BJ (cell line): ENCODE results near the gene MRPL4. TPM values are rescaled to one million over a fixed set of nuclear protein-coding genes. Genes with fewer than 3 reads are reported as not detected.
"Not testable (repeated sequence)": the region's sequence is repeated elsewhere in the genome, so short reads cannot be mapped to it uniquely, and the experiment has no call there.

Experiments
- CTCF ChIA-PET: fragments of 350-600 bp; formaldehyde crosslinking; extraction: SDS; loops from one replicate; lab custom pipeline; 2021; ENCODE audit warnings: antibody characterized with exemption, inconsistent platforms; lab: Yijun Ruan, JAX
- POLR2A ChIA-PET: fragments of 300-600 bp; sonication (Branson Sonifier 250); formaldehyde crosslinking; extraction: SDS; loops from one replicate; lab custom pipeline; 2021; ENCODE audit warnings: antibody characterized with exemption; lab: Charles Lee
- DNase-seq: peaks from one replicate; pipeline ENCODE4 v3.0.0-alpha.2; 2011; ENCODE audit warnings: low read depth
- H3K27me3 ChIP-seq: 2 replicates; pipeline ENCODE4 v1.6.0; 2011; ENCODE audit warnings: low read length; ENCODE audit not compliant: control insufficient read depth, insufficient read depth
- H3K36me3 ChIP-seq: 2 replicates; pipeline ENCODE4 v1.5.1; 2011; ENCODE audit warnings: low read length; ENCODE audit not compliant: control insufficient read depth, insufficient read depth
- H3K4me3 ChIP-seq: 2 replicates; pipeline ENCODE4 v1.5.1; 2011; ENCODE audit warnings: low read depth, mild to moderate bottlenecking, control low read depth, low read length
- CTCF ChIP-seq: IDR thresholded peaks from 2 replicates; pipeline ENCODE4 v1.5.1; 2011; ENCODE audit warnings: low read depth, mild to moderate bottlenecking, control low read depth, inconsistent platforms, low read length, moderate library complexity; ENCODE audit not compliant: insufficient read depth
- polyA plus RNA-seq: library from polyadenylated mRNA; depleted of rRNA; stranded (reverse); fragments of >200 nt; gene quantifications from 2 replicates; pipeline ENCODE4 v1.2.3, GENCODE V29; 2011

MRPL4 gene
- polyA plus RNA-seq, 1 experiment: 58.7 TPM

- H3K4me3 ChIP-seq: no peak overlapping the region
- no peak for DNase-seq
- H3K36me3 ChIP-seq: no peaks in the 10 kb centered on the region
- CTCF ChIA-PET: interaction anchor here (1.0 to 1.9 kb wide), 3 partner anchors 11 to 137 kb away, joined by 3 to 6 read pairs (median 4); no protein-coding TSS in a partner anchor
- H3K27me3 ChIP-seq: no peaks in the 10 kb centered on the region
- POLR2A ChIA-PET: no interaction called here
- no peak for TF ChIP-seq CTCF
These were observed 17.0 kb upstream of the MRPL4 start for GRCh38 chr19:10235003-10235402.

- POLR2A ChIA-PET, DNase-seq, H3K27me3 ChIP-seq: not testable (repeated sequence)
These were observed 16.6 kb upstream of the MRPL4 start for GRCh38 chr19:10235409-10235808.

GRCh38 chr19:10237702-10238101 lies 14.3 kb upstream of the MRPL4 start:
- no peak overlapping the region for H3K4me3 ChIP-seq
- no peak for TF ChIP-seq CTCF
- H3K27me3 ChIP-seq: no peaks in the 10 kb centered on the region
- no peak for DNase-seq
- CTCF ChIA-PET: interaction anchor here (1.3 to 1.9 kb wide), 2 partner anchors 12 to 126 kb away, joined by 4 to 11 read pairs; no protein-coding TSS in a partner anchor
- no peaks in the 10 kb centered on the region for H3K36me3 ChIP-seq
- POLR2A ChIA-PET: no interaction called here

More at GRCh38 chr19:10235409-10235808, 16.6 kb upstream of the MRPL4 start:
- not testable (repeated sequence) for H3K36me3 ChIP-seq, H3K4me3 ChIP-seq
- CTCF ChIA-PET: interaction anchor here (1.0 to 1.9 kb wide), 3 partner anchors 11 to 137 kb away, joined by 3 to 6 read pairs (median 4); no protein-coding TSS in a partner anchor

GRCh38 chr19:10238172-10238783 lies 13.7 kb upstream of the MRPL4 start:
- CTCF ChIA-PET: interaction anchor here (0.6 to 1.9 kb wide), 3 partner anchors 12 to 126 kb away, joined by 3 to 11 read pairs (median 4); no protein-coding TSS in a partner anchor
- no peaks in the 10 kb centered on the region for H3K27me3 ChIP-seq
- POLR2A ChIA-PET: no interaction called here
- no peaks in the 10 kb centered on the region for H3K36me3 ChIP-seq
- TF ChIP-seq CTCF: no peak
- no peak overlapping the region for H3K4me3 ChIP-seq
- DNase-seq: no peak

- H3K27me3 ChIP-seq, H3K4me3 ChIP-seq, DNase-seq, H3K36me3 ChIP-seq, CTCF ChIA-PET: not testable (repeated sequence)
- POLR2A ChIA-PET: interaction anchor here (0.6 kb wide), 1 partner anchor 146 kb away, joined by 3 read pairs; no protein-coding TSS in a partner anchor
These were observed 10.1 kb upstream of the MRPL4 start for GRCh38 chr19:10241826-10242449.

- POLR2A ChIA-PET: no interaction called here
- Histone ChIP-seq H3K4me3 (no peak overlapping the region), H3K27me3 (no peaks in the 10 kb centered on the region), H3K36me3 (no peaks in the 10 kb centered on the region)
- CTCF ChIA-PET: no interaction called here
- no peak for TF ChIP-seq CTCF
- no peak for DNase-seq
These were observed 8.4 kb upstream of the MRPL4 start for GRCh38 chr19:10243606-10244005.
